H1 (cell line): ENCODE results near the gene SPHK1. TPM values are rescaled to one million over a fixed set of nuclear protein-coding genes. Genes with fewer than 3 reads are reported as not detected.

ENCODE experiments used
- CTCF ChIA-PET: fragments of 300-600 bp; sonication (Branson Sonifier 250); formaldehyde crosslinking; loops from one replicate; lab custom pipeline; 2021; ENCODE audit not compliant: partially characterized antibody; lab: Charles Lee
- POLR2A ChIA-PET: fragments of 300-600 bp; sonication (Branson Sonifier 250); formaldehyde crosslinking; loops from one replicate; lab custom pipeline; 2021; ENCODE audit warnings: inconsistent platforms; ENCODE audit not compliant: partially characterized antibody; lab: Charles Lee
- DNase-seq, 2 experiments: peaks; one replicate each; pipeline versions ENCODE4 v3.0.0 to v3.0.0-alpha.2; 2010 to 2022; ENCODE audit warnings: low spot score in 2 of 2, low read depth in 1 of 2, mixed read lengths in 1 of 2
- FAIRE-seq: peaks from 2 replicates; lab custom pipeline; 2011; peaks lifted over from hg19 to GRCh38; lab: Jason Lieb, UNC
- H2AFZ ChIP-seq: 2 replicates; pipeline ENCODE4 v1.8.1; 2012; ENCODE audit warnings: low read length, inconsistent platforms
- H2AK5ac ChIP-seq: 2 replicates; pipeline ENCODE4 v1.6.1; 2013; ENCODE audit warnings: low read depth, low read length
- H2BK120ac ChIP-seq: replicated peaks from 2 replicates; pipeline ENCODE3; 2013; ENCODE audit warnings: low read depth, low read length, inconsistent platforms
- H2BK12ac ChIP-seq: 2 replicates; pipeline ENCODE4 v1.6.1; 2013; ENCODE audit warnings: low read depth, low read length
- H2BK15ac ChIP-seq: 2 replicates; pipeline ENCODE4 v1.6.1; 2013; ENCODE audit warnings: low read length
- H2BK20ac ChIP-seq: 2 replicates; pipeline ENCODE4 v1.6.1; 2013; ENCODE audit warnings: low read length
- H2BK5ac ChIP-seq: 2 replicates; pipeline ENCODE4 v1.6.1; 2013; ENCODE audit warnings: low read depth, low read length
- H3K14ac ChIP-seq: 2 replicates; pipeline ENCODE4 v1.6.1; 2013; ENCODE audit warnings: inconsistent platforms; ENCODE audit not compliant: insufficient read length
- H3K18ac ChIP-seq: 2 replicates; pipeline ENCODE4 v1.6.1; 2013; ENCODE audit warnings: low read length; ENCODE audit errors: extremely low read depth
- H3K23ac ChIP-seq: 2 replicates; pipeline ENCODE4 v1.6.1; 2013; ENCODE audit warnings: inconsistent platforms; ENCODE audit not compliant: insufficient read length
- H3K23me2 ChIP-seq: 2 replicates; pipeline ENCODE4 v1.6.1; 2013; ENCODE audit warnings: low read depth, low read length
- H3K27ac ChIP-seq: 2 replicates; pipeline ENCODE4 v1.6.1; 2011; ENCODE audit warnings: low read depth, low read length, inconsistent platforms
- H3K27me3 ChIP-seq, 4 experiments: replicated peaks in 1 of 4; 1 replicate in 1 of 4; 2 replicates in 3 of 4; pipeline versions ENCODE4 v1.6.1 to v1.8.1; 2011 to 2013; ENCODE audit warnings: low read length in 3 of 4, mild to moderate bottlenecking in 3 of 4, inconsistent platforms in 2 of 4, mixed read lengths in 2 of 4, moderate library complexity in 1 of 4; ENCODE audit not compliant: control insufficient read depth in 3 of 4, insufficient read depth in 3 of 4; ENCODE audit errors: extremely low read depth in 1 of 4
- H3K36me3 ChIP-seq, 4 experiments: 2 replicates each; pipeline versions ENCODE4 v1.6.1 to v1.8.1; 2011 to 2013; ENCODE audit warnings: mild to moderate bottlenecking in 4 of 4, low read length in 3 of 4, moderate library complexity in 2 of 4, control low read depth in 1 of 4, inconsistent platforms in 1 of 4; ENCODE audit not compliant: insufficient read depth in 4 of 4, control insufficient read depth in 2 of 4
- H3K4ac ChIP-seq: replicated peaks from 2 replicates; pipeline ENCODE3; 2013; ENCODE audit warnings: low read length, low read depth, mixed read lengths, inconsistent platforms; ENCODE audit not compliant: insufficient read length
- H3K4me1 ChIP-seq, 4 experiments: replicated peaks in 1 of 4; 1 replicate in 1 of 4; 2 replicates in 3 of 4; pipeline versions ENCODE4 v1.6.1 to v1.8.1; 2011 to 2013; ENCODE audit warnings: low read length in 3 of 4, inconsistent platforms in 2 of 4, mixed read lengths in 1 of 4; ENCODE audit not compliant: insufficient read depth in 4 of 4, control insufficient read depth in 3 of 4
- H3K4me2 ChIP-seq, 2 experiments: 2 replicates each; pipeline versions ENCODE4 v1.6.1 to v1.8.1; 2011 to 2013; ENCODE audit warnings: low read depth in 2 of 2, low read length in 2 of 2, control low read depth in 1 of 2, inconsistent platforms in 1 of 2, mild to moderate bottlenecking in 1 of 2; ENCODE audit not compliant: insufficient read depth in 1 of 2
- H3K4me3 ChIP-seq, 4 experiments: fragments of 200-600, 300-600 bp in 1 of 4; sonication (generic), shearing (Covaris generic), sonication (Bioruptor Twin) in 1 of 4; 2 replicates each; pipeline versions ENCODE4 v1.5.1 to v1.8.1; 2011 to 2016; ENCODE audit warnings: low read length in 4 of 4, low read depth in 3 of 4, control low read depth in 2 of 4, inconsistent platforms in 2 of 4, mild to moderate bottlenecking in 2 of 4, mixed read lengths in 1 of 4, moderate library complexity in 1 of 4; ENCODE audit not compliant: insufficient read depth in 2 of 4; ENCODE audit errors: extremely low read depth in 1 of 4
- H3K56ac ChIP-seq: replicated peaks from 2 replicates; pipeline ENCODE3; 2013; ENCODE audit warnings: low read depth, mild to moderate bottlenecking, mixed read lengths, low read length, inconsistent platforms; ENCODE audit not compliant: insufficient read length
- H3K79me1 ChIP-seq: 2 replicates; pipeline ENCODE4 v1.6.1; 2013; ENCODE audit warnings: low read depth, low read length, control low read depth
- H3K79me2 ChIP-seq, 2 experiments: 2 replicates each; pipeline versions ENCODE4 v1.6.1 to v1.8.1; 2012 to 2013; ENCODE audit warnings: low read length in 2 of 2, mild to moderate bottlenecking in 2 of 2, inconsistent platforms in 1 of 2; ENCODE audit not compliant: insufficient read depth in 2 of 2, control insufficient read depth in 1 of 2
- H3K9ac ChIP-seq, 4 experiments: replicated peaks in 1 of 4; 1 replicate in 1 of 4; 2 replicates in 3 of 4; pipeline versions ENCODE4 v1.6.1 to v1.8.1; 2011 to 2013; ENCODE audit warnings: low read depth in 3 of 4, low read length in 3 of 4, control low read depth in 2 of 4, mild to moderate bottlenecking in 2 of 4, moderate library complexity in 2 of 4, inconsistent platforms in 1 of 4; ENCODE audit errors: extremely low read depth in 1 of 4
- H3K9me3 ChIP-seq, 2 experiments: 2 replicates each; pipeline versions ENCODE4 v1.6.1 to v1.8.1; 2012 to 2013; ENCODE audit warnings: mild to moderate bottlenecking in 2 of 2, moderate library complexity in 2 of 2, control low read depth in 1 of 2, inconsistent platforms in 1 of 2, low read depth in 1 of 2, low read length in 1 of 2, mixed read lengths in 1 of 2; ENCODE audit not compliant: insufficient read depth in 2 of 2
- H4K20me1 ChIP-seq, 2 experiments: replicated peaks in 1 of 2; 2 replicates each; pipeline versions ENCODE3 to v1.8.1; 2011 to 2013; ENCODE audit warnings: inconsistent platforms in 2 of 2, low read length in 2 of 2, mild to moderate bottlenecking in 1 of 2; ENCODE audit not compliant: insufficient read depth in 2 of 2, control insufficient read depth in 1 of 2
- H4K5ac ChIP-seq: 2 replicates; pipeline ENCODE4 v1.6.1; 2013; ENCODE audit warnings: low read length, low read depth, mixed read lengths, inconsistent platforms; ENCODE audit not compliant: insufficient read length
- H4K8ac ChIP-seq: 2 replicates; pipeline ENCODE4 v1.8.0; 2013; ENCODE audit warnings: mild to moderate bottlenecking, moderate library complexity, low read length, inconsistent platforms; ENCODE audit not compliant: insufficient read depth; ENCODE audit errors: extremely low read depth
- H4K91ac ChIP-seq: replicated peaks from 2 replicates; pipeline ENCODE3; 2013; ENCODE audit warnings: low read length, mixed read lengths, inconsistent platforms; ENCODE audit not compliant: insufficient read length
- JUND ChIP-seq: IDR thresholded peaks from 2 replicates; pipeline ENCODE4 v1.6.1; 2011; ENCODE audit warnings: mild to moderate bottlenecking, improper control_type of control experiment, low read length
- RXRA ChIP-seq: IDR thresholded peaks from 2 replicates; pipeline ENCODE4 v1.6.1; 2011; ENCODE audit warnings: low read depth, mild to moderate bottlenecking, low read length, moderate library complexity; ENCODE audit not compliant: insufficient read depth
- TCF12 ChIP-seq: IDR thresholded peaks from 2 replicates; pipeline ENCODE4 v1.6.1; 2011; ENCODE audit warnings: low read depth, mild to moderate bottlenecking, low read length
- WGBS, 2 experiments: shearing (Covaris generic) in 1 of 2; methylation state at CpG; one replicate each; pipeline versions ENCODE4 v1.1.6 to v1.1.7; 2013 to 2015; ENCODE audit warnings: low lambda C conversion rate in 2 of 2, mixed read lengths in 2 of 2, inconsistent platforms in 1 of 2, low coverage in 1 of 2, missing lambda C conversion rate in 1 of 2; ENCODE audit not compliant: insufficient replicate concordance in 2 of 2, insufficient coverage in 1 of 2, insufficient read length in 1 of 2; ENCODE audit errors: extremely low coverage in 1 of 2, missing lambda C conversion rate in 1 of 2; 5-methylcytosine and 5-hydroxymethylcytosine counted together
- polyA plus RNA-seq, 7 experiments: library from polyadenylated mRNA; depleted of rRNA in 3 of 7; stranded (reverse) in 5 of 7; unstranded in 2 of 7; fragments of >200 nt in 5 of 7; fragments of 200-250 nt in 2 of 7; gene quantifications; 1 replicate in 5 of 7; 2 replicates in 1 of 7; 4 replicates in 1 of 7; pipeline versions ENCODE4 v1.2.1 to v1.2.3, GENCODE V29; 2011 to 2013; ENCODE audit warnings: missing spikeins in 2 of 7, mixed read lengths in 2 of 7
- total RNA-seq: library from RNA; stranded (reverse); fragmentation: NEBNext Ultra II Directional; extraction: Animal tissue kit (Norgen Biotek cat#: 25700); gene quantifications from 2 replicates; pipeline ENCODE4 v1.2.1, GENCODE V29; 2021

The SPHK1 gene
- total and polyA plus RNA-seq, 2 of the 8 experiments (the other 6 are each of a cell fraction or from before 2014, with no cell fraction given): 2.4 TPM

- Histone ChIP-seq H2AFZ (no peak overlapping the region), H3K56ac (no peak overlapping the region), H3K79me2 (peaks cover 11 to 79% of the 10 kb centered on the region in 2 experiments), H3K9me3 (no peaks in the 10 kb centered on the region), H2BK20ac (no peak overlapping the region), H4K5ac (no peak overlapping the region), H3K9ac (no peak overlapping the region), H2BK12ac (no peak overlapping the region), H3K14ac (no peak overlapping the region), H4K20me1 (peaks cover 12 to 15% of the 10 kb centered on the region in 2 experiments), H4K8ac (no peak overlapping the region), H3K4me3 (no peak overlapping the region), H3K23ac (no peak overlapping the region), H3K18ac (no peak overlapping the region), H3K36me3 (no peaks in the 10 kb centered on the region), H3K4me1 (peaks cover 0 to 19% (median 5%) of the 10 kb centered on the region in 4 experiments; a peak in 6 of 7 replicates), H3K27ac (no peak overlapping the region), H3K4me2 (no peak overlapping the region), H3K23me2 (no peaks in the 10 kb centered on the region), H2BK120ac (no peak overlapping the region), H3K79me1 (peaks cover 17% of the 10 kb centered on the region), H2BK5ac (no peak overlapping the region), H3K27me3 (no peaks in the 10 kb centered on the region), H2AK5ac (no peak overlapping the region), H4K91ac (no peak overlapping the region), H2BK15ac (no peak overlapping the region), H3K4ac (no peak overlapping the region)
- CTCF ChIA-PET: interaction anchor here (0.9 to 2.7 kb wide), 7 partner anchors 8 to 69 kb away, joined by 3 to 11 read pairs (median 4); no protein-coding TSS in a partner anchor
- WGBS, 2 experiments: 84% methylated on average over 3 of the region's 3 CpGs; no CpG with 5 or more reads in 1 of the 2 experiments
- POLR2A ChIA-PET: no interaction called here
- DNase-seq (no peak), FAIRE-seq (no peak)
- TF ChIP-seq TCF12 (no peak), RXRA (no peak), JUND (no peak)
Measured at GRCh38 chr17:76426853-76427252, 42.4 kb downstream of the SPHK1 start.
